ENCODE data around the gene TSHR.

Gene TSHR

GRCh38 chr14:80919622-80920021, 35.8 kb upstream of the TSHR start:
- H3K27ac ChIP-seq (replicated peaks): no peak overlapping the region
- TF ChIP-seq GABPA (IDR thresholded peaks at IDR 0.05; ENCODE audit: low read depth) (no peak), CTCF (IDR thresholded peaks at IDR 0.05; ENCODE audit: insufficient read depth, low read length) (no peak), POLR2AphosphoS5 (IDR thresholded peaks at IDR 0.05; ENCODE audit: low read depth) (no peak), SPI1 (IDR thresholded peaks at IDR 0.05; ENCODE audit: borderline replicate concordance, low read depth) (no peak), REST (IDR thresholded peaks at IDR 0.05; ENCODE audit: insufficient replicate concordance, low read depth) (no peak)
- H3K4me3 ChIP-seq (replicated peaks; ENCODE audit: insufficient read depth, low read length): no peak overlapping the region
- H3K27me3 ChIP-seq (ENCODE audit: insufficient read depth, poor library complexity, severe bottlenecking): no peaks in the 10 kb centered on the region
- DNase-seq (ENCODE audit: low read depth in 1 of 2, low spot score in 1 of 2): no peak

GRCh38 chr14:80923368-80923767, 32.1 kb upstream of the TSHR start:
- H3K27ac ChIP-seq (replicated peaks): no peak overlapping the region
- DNase-seq (ENCODE audit: low read depth in 1 of 2, low spot score in 1 of 2): no peak
- TF ChIP-seq CTCF (IDR thresholded peaks at IDR 0.05; ENCODE audit: insufficient read depth, low read length): no peak
- no peak for TF ChIP-seq REST (IDR thresholded peaks at IDR 0.05; ENCODE audit: insufficient replicate concordance, low read depth)
- no peak for TF ChIP-seq POLR2AphosphoS5 (IDR thresholded peaks at IDR 0.05; ENCODE audit: low read depth)
- TF ChIP-seq SPI1 (IDR thresholded peaks at IDR 0.05; ENCODE audit: borderline replicate concordance, low read depth): no peak
- TF ChIP-seq GABPA (IDR thresholded peaks at IDR 0.05; ENCODE audit: low read depth): no peak
- H3K27me3 ChIP-seq (ENCODE audit: insufficient read depth, poor library complexity, severe bottlenecking): no peaks in the 10 kb centered on the region
- H3K4me3 ChIP-seq (replicated peaks; ENCODE audit: insufficient read depth, low read length): no peak overlapping the region

GRCh38 chr14:80924365-80925103, 30.9 kb upstream of the TSHR start:
- Histone ChIP-seq H3K4me3 (replicated peaks; ENCODE audit: insufficient read depth, low read length) (no peak overlapping the region), H3K27ac (replicated peaks) (no peak overlapping the region), H3K27me3 (ENCODE audit: insufficient read depth, poor library complexity, severe bottlenecking) (no peaks in the 10 kb centered on the region)
- no peak for DNase-seq (ENCODE audit: low read depth in 1 of 2, low spot score in 1 of 2)
- TF ChIP-seq GABPA (IDR thresholded peaks at IDR 0.05; ENCODE audit: low read depth) (no peak), SPI1 (IDR thresholded peaks at IDR 0.05; ENCODE audit: borderline replicate concordance, low read depth) (no peak), REST (IDR thresholded peaks at IDR 0.05; ENCODE audit: insufficient replicate concordance, low read depth) (no peak), CTCF (IDR thresholded peaks at IDR 0.05; ENCODE audit: insufficient read depth, low read length) (no peak), POLR2AphosphoS5 (IDR thresholded peaks at IDR 0.05; ENCODE audit: low read depth) (no peak)

Data from HL-60 (cell line).